Caco-2 (cell line): ENCODE measurements around the gene TMEM176A. TPM values are rescaled to one million over a fixed set of nuclear protein-coding genes. Genes with fewer than 3 reads are reported as not detected.

Experiments used
- BruUV-seq: library from RNA; stranded (reverse); fragments of 400-500 nt; replicated peaks from 2 replicates; lab custom pipeline; 2021; lab: Mats Ljungman, UMichigan
- CTCF ChIA-PET: fragments of 300-600 bp; sonication (Branson Sonifier 250); formaldehyde crosslinking; loops from one replicate; lab custom pipeline; 2022; ENCODE audit warnings: antibody characterized with exemption; lab: Charles Lee
- POLR2A ChIA-PET: fragments of 300-600 bp; sonication (Branson Sonifier 250); formaldehyde crosslinking; loops from one replicate; lab custom pipeline; 2022; ENCODE audit warnings: antibody characterized with exemption; lab: Charles Lee
- DNase-seq, 2 experiments: peaks; one replicate each; pipeline versions ENCODE4 v3.0.0 to v3.0.0-alpha.2; 2020 to 2022
- H3K27me3 ChIP-seq: replicated peaks from 2 replicates; pipeline ENCODE4 v1.6.0; 2011; ENCODE audit warnings: low read length; ENCODE audit not compliant: control insufficient read depth, insufficient read depth
- H3K36me3 ChIP-seq: 2 replicates; pipeline ENCODE4 v1.5.1; 2011; ENCODE audit warnings: low read length; ENCODE audit not compliant: control insufficient read depth, insufficient read depth
- H3K4me1 ChIP-seq: fragments of 250-450 bp; sonication (Bioruptor Pico); 2 replicates; pipeline ENCODE4 v1.5.1; 2020; ENCODE audit warnings: mild to moderate bottlenecking
- H3K4me3 ChIP-seq: 2 replicates; pipeline ENCODE4 v1.5.1; 2011; ENCODE audit warnings: low read depth, mild to moderate bottlenecking, control low read depth, low read length
- H3K9me3 ChIP-seq: fragments of 250-450 bp; sonication (Bioruptor Pico); 2 replicates; pipeline ENCODE4 v1.5.1; 2020; ENCODE audit warnings: mild to moderate bottlenecking, moderate library complexity
- H3K27ac Mint-ChIP-seq: one replicate; pipeline ENCODE4 v1.8.0; 2022; ENCODE audit warnings: mixed read lengths; ENCODE audit not compliant: unreplicated experiment
- H3K27me3 Mint-ChIP-seq: one replicate; pipeline ENCODE4 v1.8.0; 2022; ENCODE audit warnings: mixed read lengths; ENCODE audit not compliant: insufficient read depth, unreplicated experiment
- H3K36me3 Mint-ChIP-seq: one replicate; pipeline ENCODE4 v1.8.0; 2022; ENCODE audit warnings: mild to moderate bottlenecking, mixed read lengths; ENCODE audit not compliant: insufficient read depth, unreplicated experiment
- H3K4me1 Mint-ChIP-seq: one replicate; pipeline ENCODE4 v1.8.0; 2022; ENCODE audit warnings: low read depth, mixed read lengths; ENCODE audit not compliant: unreplicated experiment
- H3K4me3 Mint-ChIP-seq: one replicate; pipeline ENCODE4 v1.8.0; 2022; ENCODE audit warnings: mild to moderate bottlenecking, moderate library complexity, mixed read lengths; ENCODE audit not compliant: unreplicated experiment
- H3K9me3 Mint-ChIP-seq: one replicate; pipeline ENCODE4 v1.8.0; 2022; ENCODE audit warnings: mixed read lengths; ENCODE audit not compliant: unreplicated experiment
- CTCF ChIP-seq, 2 experiments: fragments of 200-600 bp in 1 of 2; IDR thresholded peaks; 1 replicate in 1 of 2; 2 replicates in 1 of 2; pipeline versions ENCODE4 v1.5.1 to v1.8.0; 2011 to 2022; ENCODE audit warnings: antibody characterized with exemption in 1 of 2, control low read depth in 1 of 2, inconsistent platforms in 1 of 2, low read depth in 1 of 2, low read length in 1 of 2, mild to moderate bottlenecking in 1 of 2, moderate library complexity in 1 of 2; ENCODE audit not compliant: insufficient read depth in 1 of 2, severe bottlenecking in 1 of 2, unreplicated experiment in 1 of 2
- intact Hi-C: fragments of 100-400 bp; cut with micrococcal nuclease; formaldehyde crosslinking; loops from one replicate; pipeline ENCODE4 v1.10.0; 2022; ENCODE audit not compliant: unreplicated experiment
- total RNA-seq: library from RNA; stranded (reverse); gene quantifications from 2 replicates; pipeline ENCODE4 v1.2.3, GENCODE V29; 2022

Gene TMEM176A
- total RNA-seq, 1 experiment from 2014 or later, result 49.6 TPM

- Mint-ChIP-seq H3K36me3 (no peaks in the 10 kb centered on the region), H3K27me3 (no peaks in the 10 kb centered on the region), H3K9me3 (no peaks in the 10 kb centered on the region), H3K4me3 (no peak overlapping the region), H3K4me1 (no peaks in the 10 kb centered on the region), H3K27ac (no peak overlapping the region)
- Histone ChIP-seq H3K4me1 (no peaks in the 10 kb centered on the region), H3K4me3 (no peak overlapping the region), H3K27me3 (no peaks in the 10 kb centered on the region), H3K9me3 (no peaks in the 10 kb centered on the region), H3K36me3 (no peaks in the 10 kb centered on the region)
- ChIA-PET CTCF (no interaction called here), POLR2A (no interaction called here)
- intact Hi-C loops, result no loop called here
- TF ChIP-seq CTCF (IDR thresholded peaks at IDR 0.05; ENCODE audit: insufficient read depth in 1 of 2, low read depth in 1 of 2, low read length in 1 of 2, severe bottlenecking in 1 of 2, unreplicated experiment in 1 of 2), result no peak
- BruUV-seq, result no TSS peak
- no peak for DNase-seq
Observed at GRCh38 chr7:150846291-150847115, 45.9 kb downstream of the TMEM176A start.

- DNase-seq, result no peak
- intact Hi-C loops, result no loop called here
- peaks cover 2% of the 10 kb centered on the region for H3K27me3 Mint-ChIP-seq
- Histone ChIP-seq H3K4me3 (no peak overlapping the region), H3K4me1 (peaks cover 6% of the 10 kb centered on the region), H3K27me3 (no peaks in the 10 kb centered on the region), H3K36me3 (no peaks in the 10 kb centered on the region), H3K9me3 (no peaks in the 10 kb centered on the region)
- no peak for TF ChIP-seq CTCF (IDR thresholded peaks at IDR 0.05; ENCODE audit: insufficient read depth in 1 of 2, low read depth in 1 of 2, low read length in 1 of 2, severe bottlenecking in 1 of 2, unreplicated experiment in 1 of 2)
- H3K4me3 Mint-ChIP-seq, result no peak overlapping the region
- H3K36me3 Mint-ChIP-seq, result no peaks in the 10 kb centered on the region
- BruUV-seq, result no TSS peak
- ChIA-PET POLR2A (no interaction called here), CTCF (no interaction called here)
- H3K4me1 Mint-ChIP-seq, result peaks cover 5% of the 10 kb centered on the region
- no peak overlapping the region for H3K27ac Mint-ChIP-seq
- no peaks in the 10 kb centered on the region for H3K9me3 Mint-ChIP-seq
Observed at GRCh38 chr7:150847536-150847935, 47.0 kb downstream of the TMEM176A start.

GRCh38 chr7:150848111-150848510 is 47.5 kb downstream of the TMEM176A start:
- intact Hi-C loops, result no loop called here
- DNase-seq, result no peak
- Mint-ChIP-seq H3K9me3 (no peaks in the 10 kb centered on the region), H3K27ac (no peak overlapping the region), H3K4me3 (no peak overlapping the region), H3K27me3 (peaks cover 2% of the 10 kb centered on the region), H3K36me3 (no peaks in the 10 kb centered on the region), H3K4me1 (peaks cover 7% of the 10 kb centered on the region)
- H3K9me3 ChIP-seq, result no peaks in the 10 kb centered on the region
- BruUV-seq, result no TSS peak
- H3K4me1 ChIP-seq, result peaks cover 10% of the 10 kb centered on the region
- ChIA-PET POLR2A (no interaction called here), CTCF (no interaction called here)
- H3K27me3 ChIP-seq, result no peaks in the 10 kb centered on the region
- no peak for TF ChIP-seq CTCF (IDR thresholded peaks at IDR 0.05; ENCODE audit: insufficient read depth in 1 of 2, low read depth in 1 of 2, low read length in 1 of 2, severe bottlenecking in 1 of 2, unreplicated experiment in 1 of 2)
- no peaks in the 10 kb centered on the region for H3K36me3 ChIP-seq
- H3K4me3 ChIP-seq, result no peak overlapping the region
